NCI-H2029 treated with DMSO at 0.1 percent for 48 hours (cell line): ENCODE data around the gene DNAH1.
"Not testable (repeated sequence)": the region's sequence is repeated elsewhere in the genome, so short reads cannot be mapped to it uniquely, and the experiment has no call there.

Experiments
- DNase-seq: peaks from one replicate; lab custom pipeline; 2025; lab: John Stamatoyannopoulos, UW

Gene DNAH1

DNA sequence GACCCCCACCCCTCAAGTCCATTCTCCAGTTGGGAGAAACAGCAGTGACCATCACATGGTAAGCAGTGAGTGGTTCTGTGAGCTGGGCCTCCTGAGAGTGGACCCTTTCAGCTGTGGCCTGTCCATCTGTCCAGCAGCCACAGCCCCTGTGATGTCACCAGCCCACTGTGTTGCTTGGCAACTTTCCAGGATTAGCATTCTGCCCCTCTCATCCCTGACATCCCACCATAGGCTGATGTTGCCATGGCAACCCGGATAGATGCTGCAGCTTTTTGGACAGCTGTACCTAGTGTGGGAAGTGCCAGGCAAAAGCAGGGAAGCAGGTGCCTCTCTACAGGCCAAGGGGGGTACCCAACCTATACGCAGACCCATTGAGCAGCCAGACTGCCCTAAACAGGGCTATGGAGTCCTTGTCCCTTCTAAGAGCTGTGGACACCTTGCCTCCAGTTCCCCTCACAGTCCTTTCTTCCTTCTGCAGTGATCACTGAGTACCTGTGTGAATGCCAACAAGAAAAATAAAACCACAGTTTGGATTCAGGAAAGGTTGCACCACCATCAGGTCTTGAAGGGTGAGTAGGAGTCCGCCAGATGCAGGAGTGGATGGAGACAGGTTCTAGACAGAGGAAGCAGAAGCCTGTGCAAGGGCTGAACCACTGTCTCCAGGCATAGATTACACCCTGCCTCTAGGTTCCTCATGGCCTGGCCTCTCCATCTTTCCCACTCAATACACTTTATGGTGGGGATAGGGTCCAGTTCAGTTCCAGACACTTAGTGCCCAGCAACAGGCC lies at the start of gene DNAH1:
TSS of gene DNAH1 (plus strand) at position 343 of the 788 bp plus-strand sequence. CDS start 6,124 bp downstream, outside the sequence.
- DNase-seq: no peak

DNA sequence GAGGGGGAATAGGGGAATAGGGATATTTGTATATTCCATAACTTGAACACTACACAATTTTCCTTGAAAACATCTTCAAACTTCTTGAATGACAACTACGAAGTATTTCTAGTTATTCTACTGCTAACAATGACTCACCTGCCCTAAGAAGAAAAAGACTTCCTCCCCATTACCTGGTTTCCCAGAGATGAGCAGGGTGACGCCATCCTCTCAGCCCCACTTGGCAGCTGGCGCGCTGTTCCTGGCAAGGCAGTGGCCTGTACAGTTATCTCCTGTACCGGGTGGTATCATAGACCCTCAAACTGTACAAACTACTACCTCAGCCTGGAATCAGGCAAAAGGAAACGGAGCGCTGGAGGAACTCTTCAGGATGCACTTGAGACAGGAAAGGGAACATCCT lies 48.1 kb upstream of the DNAH1 start:
- no peak for DNase-seq

DNA sequence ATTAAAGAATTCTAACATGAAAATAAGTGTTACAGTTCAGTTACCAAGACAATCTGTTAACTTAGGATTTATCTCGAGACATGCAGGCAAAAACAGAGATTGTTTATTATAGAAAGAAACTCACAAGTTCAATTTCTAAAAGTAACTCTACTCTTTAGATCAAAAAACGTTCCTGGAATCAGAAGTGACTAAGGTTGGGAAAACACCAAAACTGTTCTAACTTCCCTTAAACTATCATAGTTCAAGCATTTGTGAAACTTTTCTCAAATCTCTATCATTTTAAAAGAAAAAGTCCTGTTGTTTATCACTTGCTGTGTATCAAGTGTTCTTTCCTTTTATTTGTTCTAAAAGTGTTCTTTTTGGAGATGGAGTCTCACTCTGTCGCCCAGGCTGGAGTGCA lies 46.3 kb upstream of the DNAH1 start:
- DNase-seq: no peak

DNA sequence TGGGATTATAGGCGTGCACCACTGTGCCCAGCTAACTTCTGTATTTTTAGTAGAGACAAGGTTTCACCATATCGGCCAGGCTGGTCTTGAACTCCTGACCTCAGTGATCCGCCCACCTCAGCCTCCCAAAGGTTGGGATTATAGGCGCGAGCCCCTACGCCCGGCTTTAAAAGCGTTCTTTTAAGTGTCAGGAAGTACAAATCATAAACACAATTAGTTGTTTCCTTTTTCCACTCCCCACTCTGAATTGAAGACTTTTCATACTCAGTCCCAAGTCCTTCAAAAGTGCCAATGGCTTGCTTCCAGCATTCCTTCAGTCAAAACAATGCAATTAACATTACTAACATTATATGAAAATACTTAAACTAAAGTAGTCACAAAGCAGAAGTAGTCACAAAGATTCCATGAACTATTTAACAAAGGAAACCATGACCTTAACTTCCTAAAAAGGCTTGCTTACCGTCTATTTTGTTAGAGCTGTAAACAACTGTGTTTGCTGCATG lies 45.8 kb upstream of the DNAH1 start:
- no peak for DNase-seq

DNA sequence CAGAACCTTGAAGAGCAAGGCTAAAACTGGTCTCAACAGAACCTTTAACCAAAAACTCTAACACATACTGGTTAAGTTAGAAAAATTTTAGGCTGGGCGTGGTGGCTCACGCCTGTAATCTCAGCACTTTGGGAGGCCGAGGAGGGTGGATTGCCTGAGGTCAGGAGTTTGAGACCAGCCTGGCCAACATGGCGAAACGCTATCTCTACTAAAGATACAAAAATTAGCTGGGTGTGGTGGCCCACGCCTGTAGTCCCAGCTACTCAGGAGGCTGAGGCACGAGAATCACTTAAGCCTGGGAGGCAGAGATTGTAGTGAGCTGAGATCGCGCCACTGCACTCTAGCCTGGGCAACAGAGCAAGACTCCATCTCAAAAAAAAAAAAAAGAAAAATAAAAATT lies 43.9 kb upstream of the DNAH1 start:
- DNase-seq: not testable (repeated sequence)

DNA sequence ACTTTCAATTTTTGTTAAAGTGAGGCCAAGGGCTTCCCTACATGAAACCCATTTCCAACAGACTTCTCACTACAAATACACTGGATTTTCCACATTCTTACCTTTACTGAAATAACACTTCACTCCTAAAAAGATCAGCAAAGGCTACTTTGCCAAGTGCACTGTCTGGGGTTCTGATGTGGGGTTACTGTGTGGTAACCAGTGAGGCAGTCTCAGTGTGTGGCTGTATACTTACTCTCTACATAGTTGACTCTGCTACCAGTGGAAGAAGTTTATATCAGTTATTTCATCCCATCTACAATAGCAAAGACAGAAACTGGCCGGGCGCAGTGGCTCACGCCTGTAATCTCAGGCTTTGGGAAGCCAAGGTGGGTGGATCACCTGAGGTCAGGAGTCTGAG lies 43.3 kb upstream of the DNAH1 start:
- no peak for DNase-seq

DNA sequence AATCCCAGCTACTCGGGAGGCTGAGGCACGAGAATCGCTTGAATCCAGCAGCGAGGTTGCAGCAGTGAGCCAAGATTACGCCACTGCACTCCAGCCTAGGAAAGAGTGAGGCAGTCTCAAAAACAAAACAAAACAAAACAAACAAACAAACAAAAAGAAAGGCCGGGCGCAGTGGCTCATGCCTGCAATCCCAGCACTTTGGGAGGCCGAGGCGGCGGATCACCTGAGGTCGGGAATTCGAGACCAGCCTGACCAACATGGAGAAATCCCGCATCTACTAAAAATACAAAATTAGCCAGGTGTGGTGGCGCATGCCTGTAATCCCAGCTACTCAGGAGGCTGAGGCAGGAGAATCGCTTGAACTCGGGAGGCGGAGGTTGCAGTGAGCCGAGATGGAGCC lies 41.3 kb upstream of the DNAH1 start:
- not testable (repeated sequence) for DNase-seq

DNA sequence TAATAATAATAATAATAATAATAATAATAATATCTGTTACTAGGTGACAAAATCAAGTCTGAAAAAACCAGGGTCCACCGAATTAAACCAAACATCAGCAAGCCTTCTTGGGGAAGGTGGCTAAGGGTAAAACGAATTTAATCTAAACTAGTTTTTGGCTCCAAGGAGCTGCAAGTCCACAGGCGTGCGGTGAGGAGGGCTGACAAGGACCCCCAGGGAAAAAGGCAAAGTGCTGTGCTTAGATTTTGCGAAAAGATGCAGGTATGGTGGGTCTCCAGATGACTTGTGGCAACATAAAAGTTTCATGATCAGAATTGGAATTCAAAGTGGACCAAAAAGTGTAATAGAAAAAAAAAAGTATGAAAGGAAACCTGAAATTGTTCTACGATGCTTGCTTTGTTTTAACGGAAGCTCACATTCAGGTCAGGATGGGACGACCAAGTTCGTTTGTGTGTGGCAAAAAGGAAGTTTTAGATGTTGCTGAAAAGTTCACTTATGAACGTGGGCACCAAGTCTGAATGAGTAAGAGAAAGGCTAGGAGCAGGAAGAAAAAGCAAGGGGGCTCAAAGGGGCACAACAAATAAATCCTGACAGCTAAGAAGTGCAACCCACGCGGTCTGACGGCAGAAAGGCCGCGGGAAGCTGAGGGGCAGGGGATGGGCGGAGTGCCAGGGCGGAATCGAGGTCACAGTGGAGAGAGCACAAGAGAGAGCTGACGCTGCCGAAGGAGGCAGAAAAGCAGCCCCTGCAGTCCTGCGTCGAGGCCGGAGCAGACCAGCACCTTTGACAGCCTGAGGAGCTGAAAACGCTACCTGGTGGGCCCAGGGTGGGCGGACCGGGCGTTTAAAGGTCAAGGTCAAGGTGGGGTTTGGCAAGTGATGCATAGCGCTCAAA lies 38.8 kb upstream of the DNAH1 start:
- no peak for DNase-seq

DNA sequence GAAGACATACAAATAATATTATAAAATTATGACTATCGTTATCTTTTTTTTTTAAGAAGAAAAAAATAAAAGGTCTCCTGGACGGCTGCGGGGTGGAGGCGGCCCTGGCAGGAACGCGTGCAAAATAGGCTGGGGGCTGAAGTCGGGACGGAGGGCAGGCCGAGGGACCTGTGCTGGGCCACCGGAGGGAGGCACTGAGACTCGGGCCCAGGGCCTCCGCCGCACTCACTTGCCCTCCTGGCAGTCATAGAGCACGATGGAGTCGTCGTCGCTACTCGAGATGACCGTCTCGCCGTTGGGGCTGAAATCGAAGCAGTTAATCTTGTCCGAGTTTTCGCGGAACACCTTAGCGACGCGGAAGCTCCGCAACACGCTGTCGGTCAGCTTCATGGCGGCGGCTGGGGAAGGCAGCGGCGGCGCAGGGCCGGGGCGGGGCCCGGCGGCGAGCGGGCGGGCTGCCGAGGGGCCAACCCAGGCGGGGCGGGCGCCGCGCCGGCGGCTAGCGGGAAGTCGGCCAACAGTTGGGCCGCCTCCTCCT lies 38.1 kb upstream of the DNAH1 start:
- no peak for DNase-seq

DNA sequence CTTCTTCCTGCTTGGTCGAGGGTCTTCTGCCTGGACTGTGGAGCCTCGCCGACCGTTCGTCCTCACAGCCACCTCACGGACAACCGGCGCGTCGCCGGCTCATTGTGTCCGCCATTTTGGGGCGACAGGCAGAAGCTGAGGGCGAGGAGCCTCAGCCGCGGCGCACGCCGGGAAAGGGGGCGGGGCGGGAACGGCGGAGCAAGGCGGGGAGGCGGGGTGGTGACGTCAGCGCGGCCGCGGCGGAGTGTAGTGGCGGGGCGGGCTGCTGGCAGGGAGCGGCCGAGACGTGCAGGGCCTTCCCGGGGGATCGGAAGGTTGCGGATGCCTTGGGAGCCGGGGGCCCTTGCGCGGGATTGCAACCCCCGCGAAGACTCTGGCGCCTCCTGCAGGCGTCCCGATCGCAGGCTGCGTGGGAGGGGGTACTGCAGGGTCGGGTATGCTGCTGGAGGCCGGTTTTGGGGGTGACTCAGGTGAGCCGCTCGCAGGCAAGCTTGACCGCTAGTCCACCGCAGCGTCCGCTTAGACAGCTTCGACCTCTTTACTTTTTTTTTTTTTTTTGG lies 37.5 kb upstream of the DNAH1 start, which contains the start of gene WDR82:
TSS of gene WDR82 (minus strand) at position 140 of the 560 bp plus-strand sequence. CDS start 288 bp downstream, outside the sequence.
- DNase-seq: peak; percentile 32

DNA sequence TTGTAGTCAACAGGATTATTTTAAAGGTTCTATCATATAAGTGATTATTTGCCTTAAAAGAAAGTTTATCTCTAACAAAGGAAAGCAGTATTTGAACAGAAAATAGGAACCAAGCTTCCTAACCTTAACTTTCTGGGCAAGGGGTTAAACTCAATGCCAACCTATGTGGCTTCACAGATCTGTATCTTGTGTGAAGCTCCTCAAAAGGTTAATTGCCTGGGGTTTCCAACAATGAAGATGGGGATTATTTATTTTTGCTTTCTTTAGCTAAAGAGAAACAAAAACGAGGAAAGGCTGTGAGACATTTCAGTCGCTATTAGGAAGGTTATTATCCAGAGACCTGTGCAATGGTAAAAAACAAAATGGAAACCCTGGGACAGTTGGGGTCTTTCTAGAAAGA lies 36.5 kb upstream of the DNAH1 start:
- DNase-seq: no peak

DNA sequence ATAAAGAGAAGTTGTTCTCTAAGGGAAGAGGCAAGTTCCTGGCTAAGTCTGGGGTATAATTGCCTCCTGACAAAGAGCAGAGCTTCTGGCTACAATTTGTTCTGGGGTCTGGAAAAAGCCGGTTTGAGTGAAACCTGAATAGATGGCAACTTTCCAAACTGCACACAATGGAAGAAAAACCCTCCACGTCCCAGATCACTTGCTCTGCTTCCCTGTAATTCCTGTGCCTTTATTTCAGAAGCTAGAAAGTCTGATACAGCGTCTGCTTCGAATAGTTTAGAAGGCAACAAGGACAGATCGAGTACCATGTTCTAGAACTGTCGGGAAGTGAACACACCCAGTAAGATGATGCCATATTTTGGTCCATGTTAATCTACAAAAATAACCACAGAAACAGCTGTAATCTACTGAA lies 36.1 kb upstream of the DNAH1 start:
- peak; percentile 72 for DNase-seq

DNA sequence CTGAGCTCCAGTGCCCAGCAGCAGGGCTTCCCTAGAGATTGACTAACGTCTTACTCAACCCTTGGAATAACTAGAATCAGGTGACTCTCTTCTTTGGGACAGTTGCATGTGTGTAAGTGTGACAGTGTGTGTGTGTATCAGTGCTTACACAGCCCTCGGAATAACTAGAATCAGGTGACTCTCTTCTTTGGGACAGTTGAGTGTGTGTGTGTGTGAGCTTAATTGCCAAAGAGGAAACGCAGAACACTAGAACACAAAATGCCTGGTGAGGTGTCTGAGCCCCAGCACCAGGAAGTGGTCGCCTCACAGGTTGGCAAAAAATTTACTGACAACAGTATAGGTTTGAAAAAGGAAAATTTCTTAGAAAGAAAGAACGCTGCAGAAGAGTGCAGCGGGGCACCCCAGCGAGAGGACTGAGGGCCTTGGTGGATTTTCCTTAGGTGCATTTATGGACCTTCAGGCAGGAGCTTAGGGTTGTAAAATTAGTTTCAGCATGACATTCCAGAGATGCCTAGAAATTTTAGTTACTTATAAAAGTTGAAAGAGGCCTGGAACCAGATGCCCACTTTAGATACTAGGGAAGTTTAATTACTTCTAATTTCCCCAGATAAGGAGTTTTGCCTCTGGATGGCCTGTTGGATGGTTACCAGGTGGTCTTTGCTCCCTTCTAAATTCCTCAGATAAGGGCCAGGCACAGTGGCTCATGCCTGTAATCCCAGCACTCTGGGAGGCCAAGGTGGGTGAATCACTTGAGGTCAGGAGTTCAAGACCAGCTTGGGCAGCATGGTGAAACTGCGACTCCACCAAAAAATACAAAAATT lies 33.9 kb upstream of the DNAH1 start:
- no peak for DNase-seq

DNA sequence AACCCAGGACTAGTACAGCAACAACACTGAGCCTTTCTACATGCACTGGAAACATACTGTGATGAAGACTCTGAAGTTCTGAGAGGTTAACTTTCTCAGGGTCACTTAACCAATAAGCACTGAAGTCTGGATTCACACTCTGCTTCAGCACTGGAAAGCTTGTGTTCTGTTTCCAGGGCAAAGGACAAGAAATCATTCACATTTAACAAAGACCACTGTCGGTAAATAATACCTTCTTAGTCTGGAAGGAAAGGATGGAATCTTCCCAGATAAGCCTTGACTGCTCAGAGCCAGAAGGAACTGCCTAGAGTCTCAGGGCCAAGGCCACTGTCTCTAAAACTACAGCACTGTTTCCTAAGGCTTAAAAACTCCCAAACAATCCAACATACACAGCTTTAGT lies 32.8 kb upstream of the DNAH1 start:
- DNase-seq: no peak

DNA sequence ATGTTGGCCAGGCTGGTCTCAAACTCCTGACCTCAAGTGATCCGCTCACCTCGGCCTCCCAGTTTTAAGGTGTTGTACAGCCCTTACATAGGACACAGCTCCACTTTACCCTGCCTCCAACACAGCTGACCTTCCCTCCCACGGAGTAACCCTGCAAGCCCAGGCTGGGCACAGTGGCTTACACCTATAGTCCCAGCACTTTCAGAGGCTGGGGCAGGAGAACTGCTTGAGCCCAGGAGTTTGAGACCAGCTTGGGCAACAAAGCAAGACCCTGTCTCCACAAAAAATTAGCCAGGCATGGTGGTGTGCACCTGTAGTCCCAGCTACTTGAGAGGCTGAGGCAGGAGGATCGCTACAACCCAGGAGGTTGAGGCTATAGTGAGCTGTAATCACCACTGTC lies 32.1 kb upstream of the DNAH1 start:
- not testable (repeated sequence) for DNase-seq

DNA sequence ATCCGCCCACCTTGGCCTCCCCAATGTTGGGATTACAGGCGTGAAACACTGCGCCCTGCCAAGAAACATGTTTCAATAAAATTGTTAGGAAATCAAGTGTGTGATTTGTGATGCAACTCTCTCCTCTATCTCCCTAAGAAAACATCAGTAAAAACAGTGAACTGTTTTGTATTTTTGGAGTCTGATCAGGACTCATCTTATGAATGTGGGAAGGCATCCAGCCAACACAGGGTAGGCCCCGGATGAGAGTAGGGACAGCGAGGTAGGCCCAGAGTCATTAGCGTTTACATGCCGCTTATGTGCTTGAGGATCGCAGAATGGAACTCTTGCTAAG lies 29.4 kb upstream of the DNAH1 start:
- DNase-seq: no peak

DNA sequence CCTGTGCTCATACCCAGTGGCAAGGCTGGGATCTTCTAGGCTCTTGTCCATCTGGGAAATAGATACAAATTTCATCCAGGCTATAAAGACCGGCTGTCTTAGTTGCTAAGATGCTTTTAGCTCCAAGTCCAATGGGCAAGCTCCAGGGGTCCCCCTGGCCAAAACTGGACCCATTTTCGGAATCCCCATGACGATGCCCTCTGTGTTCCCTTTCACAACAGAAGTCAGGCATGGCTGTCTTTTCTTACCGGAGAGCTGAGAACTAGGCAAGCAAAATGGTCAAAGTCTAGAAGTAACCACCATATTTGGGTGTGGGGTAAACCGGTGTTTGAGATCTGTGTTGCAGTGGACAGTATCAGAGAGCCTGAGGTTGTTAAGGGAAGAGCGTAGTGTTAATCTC lies 27.4 kb upstream of the DNAH1 start:
- no peak for DNase-seq

DNA sequence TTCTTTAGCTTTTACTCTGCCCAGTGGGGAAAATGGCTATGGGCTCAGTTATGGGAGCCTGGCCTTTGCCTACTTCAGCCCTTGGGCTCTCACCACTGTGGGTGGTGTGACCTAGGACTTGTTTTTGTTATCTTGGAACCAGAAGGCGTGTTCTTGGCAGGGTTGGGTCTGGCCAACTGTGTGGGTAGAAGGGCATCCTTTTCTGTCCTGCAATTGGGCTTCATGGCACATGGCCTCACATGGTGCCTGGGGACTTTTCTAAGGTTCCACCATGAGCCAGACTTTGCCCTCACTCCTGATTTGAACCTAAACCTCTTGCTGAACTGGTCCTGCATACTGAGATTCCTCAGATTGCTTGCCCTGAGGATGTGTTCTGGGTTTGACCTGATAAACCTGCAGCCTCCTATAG lies 26.8 kb upstream of the DNAH1 start:
- no peak for DNase-seq

DNA sequence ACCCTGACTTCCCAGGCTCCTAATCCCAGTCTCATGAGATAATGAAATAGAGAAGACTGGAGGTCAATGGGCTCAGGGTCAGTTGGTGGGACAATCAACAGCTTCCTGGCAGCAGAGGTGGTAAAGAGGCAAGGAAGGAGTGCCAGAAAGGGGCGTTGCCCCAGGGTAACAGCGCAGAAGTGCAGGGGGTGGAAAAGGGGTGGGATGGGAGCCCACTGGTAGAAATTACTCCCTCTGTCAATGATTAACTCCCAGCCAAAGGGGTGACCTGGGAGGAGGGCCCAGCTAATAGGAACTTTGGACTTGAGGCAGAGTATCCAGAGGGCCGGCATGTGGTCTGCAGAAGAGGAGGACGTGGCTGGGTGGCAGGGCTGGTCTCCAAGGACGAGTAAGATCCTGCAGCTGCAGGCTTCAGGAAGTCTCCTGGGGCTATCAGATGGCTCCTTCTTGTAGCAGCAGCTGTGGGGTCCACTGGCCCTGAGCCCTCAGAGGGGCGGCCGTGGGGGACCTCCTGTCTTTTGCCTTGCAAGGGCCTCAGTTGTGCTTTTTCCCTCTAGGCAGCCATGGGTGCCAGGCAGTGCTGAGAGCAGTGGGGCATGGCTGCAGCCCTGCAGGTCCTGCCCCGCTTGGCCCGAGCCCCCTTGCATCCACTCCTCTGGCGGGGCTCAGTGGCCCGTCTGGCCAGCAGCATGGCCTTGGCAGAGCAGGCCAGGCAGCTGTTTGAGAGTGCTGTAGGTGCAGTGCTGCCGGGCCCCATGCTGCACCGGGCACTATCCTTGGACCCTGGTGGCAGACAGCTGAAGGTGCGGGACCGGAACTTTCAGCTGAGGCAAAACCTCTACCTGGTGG lies 26.1 kb upstream of the DNAH1 start:
- DNase-seq: no peak
